Thoracic aorta (tissue), 2 donors: ENCODE measurements around the gene IMMP1L. TPM values are rescaled to one million over a fixed set of nuclear protein-coding genes. Genes with fewer than 3 reads are reported as not detected.

Source experiments
- ATAC-seq: fragments of 150-250 bp; one replicate; pipeline ENCODE4 v1.8.0; 2017; ENCODE audit warnings: low read depth; ENCODE audit not compliant: insufficient number of reproducible peaks, low FRiP score
- DNase-seq: peaks from one replicate; pipeline ENCODE4 v3.0.0-alpha.2; 2020; ENCODE audit warnings: low spot score
- H3K27ac ChIP-seq, 2 donors: fragments of 200-600 bp; sonication (generic); 1 replicate in 1 of 2; 2 replicates in 1 of 2; pipeline ENCODE4 v1.5.1; 2016; ENCODE audit warnings: mild to moderate bottlenecking in 2 of 2, moderate library complexity in 2 of 2
- H3K27me3 ChIP-seq: fragments of 200-600 bp; sonication (generic); replicated peaks from 2 replicates; pipeline ENCODE4 v1.6.0; 2016; ENCODE audit warnings: mild to moderate bottlenecking; ENCODE audit not compliant: insufficient read depth
- H3K36me3 ChIP-seq: fragments of 200-600 bp; sonication (generic); one replicate; pipeline ENCODE4 v1.5.1; 2016
- H3K4me1 ChIP-seq, 2 donors: fragments of 200-600 bp; sonication (generic); 1 replicate in 1 of 2; 2 replicates in 1 of 2; pipeline versions ENCODE4 v1.5.1 to v1.6.0; 2016; ENCODE audit warnings: low read depth in 2 of 2, mild to moderate bottlenecking in 1 of 2; ENCODE audit not compliant: control insufficient read depth in 1 of 2
- H3K4me3 ChIP-seq: fragments of 200-600 bp; sonication (generic); 2 replicates; pipeline ENCODE4 v1.5.1; 2016; ENCODE audit warnings: mild to moderate bottlenecking
- H3K9me3 ChIP-seq: fragments of 200-600 bp; sonication (generic); 2 replicates; pipeline ENCODE4 v1.5.1; 2016
- total RNA-seq, 2 donors: library from RNA; depleted of rRNA; stranded (reverse); fragments of >200 nt; gene quantifications; one replicate each; pipeline versions ENCODE4 v1.1.0 to v1.2.3, GENCODE V29; 2016
- TF ChIP-seq, protein P1 (sequence below): fragments of 200-600 bp; sonication (generic); IDR thresholded peaks from one replicate; pipeline ENCODE4 v1.5.1; 2019; ENCODE audit warnings: antibody characterized with exemption

Gene IMMP1L
- total RNA-seq, 2 donors from 2014 or later, result 8.0 to 13.4 TPM

DNA sequence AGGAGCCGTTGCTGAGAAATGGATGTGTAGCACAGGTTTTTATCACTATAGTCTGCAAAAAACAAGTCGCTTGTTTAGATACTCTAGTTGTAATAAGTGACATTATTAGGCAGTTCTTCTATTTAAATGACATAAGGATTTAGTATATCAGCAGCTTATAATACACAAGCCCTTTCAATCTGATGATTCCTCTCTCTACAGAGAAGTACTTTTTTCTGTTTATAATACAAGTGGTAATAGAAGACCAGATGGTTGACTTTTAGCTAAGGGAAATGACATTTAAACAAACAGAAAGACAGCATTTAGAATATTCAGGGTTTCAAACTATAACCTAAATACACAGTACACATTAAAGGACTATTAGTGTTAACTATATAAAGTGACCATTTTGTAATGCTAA lies 60.4 kb downstream of the IMMP1L start:
- Histone ChIP-seq H3K27ac (no peak overlapping the region), H3K9me3 (no peaks in the 10 kb centered on the region), H3K27me3 (no peaks in the 10 kb centered on the region), H3K4me3 (no peak overlapping the region), H3K36me3 (no peaks in the 10 kb centered on the region), H3K4me1 (no peaks in the 10 kb centered on the region)
- DNase-seq (no peak), ATAC-seq (no peak)
- TF ChIP-seq, protein P1, sequence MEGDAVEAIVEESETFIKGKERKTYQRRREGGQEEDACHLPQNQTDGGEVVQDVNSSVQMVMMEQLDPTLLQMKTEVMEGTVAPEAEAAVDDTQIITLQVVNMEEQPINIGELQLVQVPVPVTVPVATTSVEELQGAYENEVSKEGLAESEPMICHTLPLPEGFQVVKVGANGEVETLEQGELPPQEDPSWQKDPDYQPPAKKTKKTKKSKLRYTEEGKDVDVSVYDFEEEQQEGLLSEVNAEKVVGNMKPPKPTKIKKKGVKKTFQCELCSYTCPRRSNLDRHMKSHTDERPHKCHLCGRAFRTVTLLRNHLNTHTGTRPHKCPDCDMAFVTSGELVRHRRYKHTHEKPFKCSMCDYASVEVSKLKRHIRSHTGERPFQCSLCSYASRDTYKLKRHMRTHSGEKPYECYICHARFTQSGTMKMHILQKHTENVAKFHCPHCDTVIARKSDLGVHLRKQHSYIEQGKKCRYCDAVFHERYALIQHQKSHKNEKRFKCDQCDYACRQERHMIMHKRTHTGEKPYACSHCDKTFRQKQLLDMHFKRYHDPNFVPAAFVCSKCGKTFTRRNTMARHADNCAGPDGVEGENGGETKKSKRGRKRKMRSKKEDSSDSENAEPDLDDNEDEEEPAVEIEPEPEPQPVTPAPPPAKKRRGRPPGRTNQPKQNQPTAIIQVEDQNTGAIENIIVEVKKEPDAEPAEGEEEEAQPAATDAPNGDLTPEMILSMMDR, result no peak

GRCh38 chr11:31445621-31446020 lies 63.8 kb downstream of the IMMP1L start:
- Histone ChIP-seq H3K36me3 (no peaks in the 10 kb centered on the region), H3K4me1 (no peaks in the 10 kb centered on the region), H3K9me3 (no peaks in the 10 kb centered on the region), H3K27me3 (no peaks in the 10 kb centered on the region), H3K4me3 (no peak overlapping the region), H3K27ac (no peak overlapping the region)
- TF ChIP-seq, protein P1, result no peak
- ATAC-seq (no peak), DNase-seq (no peak)

- no peaks in the 10 kb centered on the region for H3K36me3 ChIP-seq
- no peak for DNase-seq
- H3K27ac ChIP-seq, result no peak overlapping the region
- no peak for ATAC-seq
- TF ChIP-seq, protein P1, result no peak
- no peak overlapping the region for H3K4me3 ChIP-seq
- H3K4me1 ChIP-seq, result no peaks in the 10 kb centered on the region
- no peaks in the 10 kb centered on the region for H3K9me3 ChIP-seq
- H3K27me3 ChIP-seq, result no peaks in the 10 kb centered on the region
Observed at GRCh38 chr11:31443802-31444201, 65.6 kb downstream of the IMMP1L start.

- TF ChIP-seq, protein P1, result no peak
- Histone ChIP-seq H3K27ac (no peak overlapping the region), H3K4me3 (no peak overlapping the region), H3K9me3 (no peaks in the 10 kb centered on the region), H3K4me1 (no peaks in the 10 kb centered on the region), H3K27me3 (no peaks in the 10 kb centered on the region), H3K36me3 (no peaks in the 10 kb centered on the region)
- ATAC-seq, result no peak
- no peak for DNase-seq
Observed at GRCh38 chr11:31442086-31442485, 67.3 kb downstream of the IMMP1L start.

DNA sequence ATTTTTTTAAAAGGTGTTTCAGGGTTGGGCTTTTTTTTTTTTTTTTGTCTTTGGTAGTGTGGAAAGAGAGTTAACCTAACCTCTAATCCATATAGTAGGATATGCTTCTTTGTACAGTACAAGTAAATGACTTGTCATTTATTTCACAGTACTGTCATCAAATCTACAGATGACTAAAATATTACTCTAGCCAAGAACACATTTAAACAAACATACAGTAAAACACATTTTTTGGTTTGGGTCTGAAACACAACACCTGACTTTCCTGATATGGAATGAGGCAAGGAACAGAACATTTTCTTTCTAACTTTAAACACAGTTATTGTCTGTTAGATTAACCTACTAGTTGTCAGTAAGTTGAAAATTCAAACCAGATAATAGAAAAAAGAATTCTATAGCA lies 68.1 kb downstream of the IMMP1L start:
- H3K27ac ChIP-seq, result no peak overlapping the region
- no peaks in the 10 kb centered on the region for H3K4me1 ChIP-seq
- ATAC-seq (no peak), DNase-seq (no peak)
- no peak overlapping the region for H3K4me3 ChIP-seq
- TF ChIP-seq, protein P1, result no peak
- no peaks in the 10 kb centered on the region for H3K27me3 ChIP-seq
- H3K9me3 ChIP-seq, result no peaks in the 10 kb centered on the region
- no peaks in the 10 kb centered on the region for H3K36me3 ChIP-seq
